ENCODE results near the gene GDNF. TPM values are rescaled to one million over a fixed set of nuclear protein-coding genes. Genes with fewer than 3 reads are reported as not detected.

Gene GDNF
- total RNA-seq, 1 donor: 0.54 TPM

GRCh38 chr5:37835380-37835973 is 4.4 kb downstream of the GDNF start:
- DNase-seq (ENCODE audit: low read depth): no peak
- TF ChIP-seq CTCF (IDR thresholded peaks at IDR 0.05; ENCODE audit: insufficient read depth, low read length): no peak
- H3K4me3 ChIP-seq (ENCODE audit: low read depth, low read length): no peak overlapping the region

GRCh38 chr5:37834542-37835379 is 5.1 kb downstream of the GDNF start:
- TF ChIP-seq CTCF (IDR thresholded peaks at IDR 0.05; ENCODE audit: insufficient read depth, low read length): no peak
- no peak for DNase-seq (ENCODE audit: low read depth)
- H3K4me3 ChIP-seq (ENCODE audit: low read depth, low read length): peak overlapping the region; percentile 40

GRCh38 chr5:37833990-37834389 is 5.9 kb downstream of the GDNF start:
- no peak for DNase-seq (ENCODE audit: low read depth)
- TF ChIP-seq CTCF (IDR thresholded peaks at IDR 0.05; ENCODE audit: insufficient read depth, low read length): no peak
- no peak overlapping the region for H3K4me3 ChIP-seq (ENCODE audit: low read depth, low read length)

GRCh38 chr5:37831821-37832534 is 7.9 kb downstream of the GDNF start:
- no peak for TF ChIP-seq CTCF (IDR thresholded peaks at IDR 0.05; ENCODE audit: insufficient read depth, low read length)
- DNase-seq (ENCODE audit: low read depth): peak; percentile 35
- no peak overlapping the region for H3K4me3 ChIP-seq (ENCODE audit: low read depth, low read length)

- DNase-seq (ENCODE audit: low read depth): no peak
- no peak for TF ChIP-seq CTCF (IDR thresholded peaks at IDR 0.05; ENCODE audit: insufficient read depth, low read length)
- H3K4me3 ChIP-seq (ENCODE audit: low read depth, low read length): no peak overlapping the region
Observed at GRCh38 chr5:37830348-37830747, 9.5 kb downstream of the GDNF start.

- no peak for DNase-seq (ENCODE audit: low read depth)
- H3K4me3 ChIP-seq (ENCODE audit: low read depth, low read length): no peak overlapping the region
- no peak for TF ChIP-seq CTCF (IDR thresholded peaks at IDR 0.05; ENCODE audit: insufficient read depth, low read length)
Observed at GRCh38 chr5:37825334-37825915, 14.4 kb downstream of the GDNF start.

Data from fibroblast of the aortic adventitia (primary cell).